PC-3 (cell line): ENCODE results near the gene NOP9. TPM values are rescaled to one million over a fixed set of nuclear protein-coding genes. Genes with fewer than 3 reads are reported as not detected.

Source experiments
- ATAC-seq: fragments of 200-7000 bp; cut with Tn5 transposase; 2 replicates; pipeline ENCODE4 v1.9.1; 2020; ENCODE audit warnings: mild to moderate bottlenecking, moderate library complexity
- BruUV-seq: library from RNA; stranded (reverse); fragments of 400-500 nt; replicated peaks from 2 replicates; lab custom pipeline; 2021; lab: Mats Ljungman, UMichigan
- CTCF ChIA-PET: fragments of 300-600 bp; sonication (Branson Sonifier 250); formaldehyde crosslinking; loops from one replicate; lab custom pipeline; 2022; ENCODE audit warnings: antibody characterized with exemption; lab: Charles Lee
- POLR2A ChIA-PET: fragments of 300-600 bp; sonication (Branson Sonifier 250); formaldehyde crosslinking; loops from one replicate; lab custom pipeline; 2022; ENCODE audit warnings: antibody characterized with exemption; ENCODE audit not compliant: unreplicated experiment; lab: Charles Lee
- DNase-seq: peaks from one replicate; pipeline ENCODE4 v3.0.0-alpha.2; 2015
- H2AFZ ChIP-seq: fragments of 300-600 bp; sonication (generic); 2 replicates; pipeline ENCODE4 v1.6.0; 2016; ENCODE audit warnings: antibody characterized with exemption, low read length
- H3F3A ChIP-seq: fragments of 300-600 bp; sonication (generic); one replicate; pipeline ENCODE4 v1.6.0; 2017; ENCODE audit warnings: antibody characterized with exemption, low read length, control low read depth, mild to moderate bottlenecking; ENCODE audit not compliant: unreplicated experiment
- H3K27ac ChIP-seq: fragments of 300-600 bp; sonication (generic); 2 replicates; pipeline ENCODE4 v1.5.1; 2016; ENCODE audit warnings: mild to moderate bottlenecking, low read length
- H3K27me3 ChIP-seq: fragments of 300-600 bp; sonication (generic); 2 replicates; pipeline ENCODE4 v1.6.1; 2016; ENCODE audit warnings: low read length, mixed read lengths
- H3K36me3 ChIP-seq: fragments of 300-600 bp; sonication (generic); 2 replicates; pipeline ENCODE4 v1.6.1; 2016; ENCODE audit warnings: low read depth, mixed run types, low read length, mixed read lengths
- H3K4me1 ChIP-seq: fragments of 300-600 bp; sonication (generic); 2 replicates; pipeline ENCODE4 v1.5.1; 2016; ENCODE audit warnings: low read length; ENCODE audit not compliant: insufficient read depth
- H3K4me2 ChIP-seq: fragments of 300-600 bp; sonication (generic); 2 replicates; pipeline ENCODE4 v1.6.0; 2016; ENCODE audit warnings: low read length
- H3K4me3 ChIP-seq: fragments of 300-600 bp; sonication (generic); 2 replicates; pipeline ENCODE4 v1.5.1; 2016; ENCODE audit warnings: mild to moderate bottlenecking, low read length, mixed read lengths
- H3K79me2 ChIP-seq: fragments of 300-600 bp; sonication (generic); 2 replicates; pipeline ENCODE4 v1.6.1; 2017; ENCODE audit warnings: low read length, mixed read lengths
- H3K9ac ChIP-seq: fragments of 300-600 bp; sonication (generic); 2 replicates; pipeline ENCODE4 v1.6.0; 2016; ENCODE audit warnings: mild to moderate bottlenecking, low read length
- H3K9me2 ChIP-seq: fragments of 300-600 bp; sonication (generic); replicated peaks from 2 replicates; pipeline ENCODE4 v1.6.1; 2016; ENCODE audit warnings: mixed run types, low read length, mixed read lengths
- H3K9me3 ChIP-seq: fragments of 300-600 bp; sonication (generic); 2 replicates; pipeline ENCODE4 v1.6.1; 2016; ENCODE audit warnings: low read length, mixed read lengths
- H4K20me1 ChIP-seq: fragments of 300-600 bp; sonication (generic); 2 replicates; pipeline ENCODE4 v1.6.1; 2016; ENCODE audit warnings: low read length, mixed read lengths
- EZH2 ChIP-seq: fragments of 300-600 bp; sonication (generic); IDR thresholded peaks from one replicate; pipeline ENCODE4 v1.6.1; 2017; ENCODE audit warnings: antibody characterized with exemption, mild to moderate bottlenecking, low read length; ENCODE audit not compliant: unreplicated experiment
- EZH2phosphoT487 ChIP-seq: fragments of 300-600 bp; sonication (generic); IDR thresholded peaks from 2 replicates; pipeline ENCODE4 v1.6.1; 2018; ENCODE audit warnings: mild to moderate bottlenecking, antibody characterized with exemption, low read length, borderline replicate concordance
- intact Hi-C: fragments of 100-400 bp; cut with micrococcal nuclease; formaldehyde crosslinking; loops from 2 replicates; pipeline ENCODE4 v1.9.0; 2023
- total RNA-seq: library from RNA; depleted of rRNA; stranded (reverse); fragments of >200 nt; gene quantifications from 2 replicates; pipeline ENCODE4 v1.2.3, GENCODE V29; 2014
- TF ChIP-seq, protein P1 (sequence below): fragments of 300-600 bp; sonication (generic); conservative IDR thresholded peaks from 2 replicates; pipeline ENCODE4 v1.5.1; 2017; ENCODE audit warnings: antibody characterized with exemption, low read depth, mild to moderate bottlenecking, low read length

The NOP9 gene
- total RNA-seq, 1 experiment from 2014 or later = 30.4 TPM

DNA sequence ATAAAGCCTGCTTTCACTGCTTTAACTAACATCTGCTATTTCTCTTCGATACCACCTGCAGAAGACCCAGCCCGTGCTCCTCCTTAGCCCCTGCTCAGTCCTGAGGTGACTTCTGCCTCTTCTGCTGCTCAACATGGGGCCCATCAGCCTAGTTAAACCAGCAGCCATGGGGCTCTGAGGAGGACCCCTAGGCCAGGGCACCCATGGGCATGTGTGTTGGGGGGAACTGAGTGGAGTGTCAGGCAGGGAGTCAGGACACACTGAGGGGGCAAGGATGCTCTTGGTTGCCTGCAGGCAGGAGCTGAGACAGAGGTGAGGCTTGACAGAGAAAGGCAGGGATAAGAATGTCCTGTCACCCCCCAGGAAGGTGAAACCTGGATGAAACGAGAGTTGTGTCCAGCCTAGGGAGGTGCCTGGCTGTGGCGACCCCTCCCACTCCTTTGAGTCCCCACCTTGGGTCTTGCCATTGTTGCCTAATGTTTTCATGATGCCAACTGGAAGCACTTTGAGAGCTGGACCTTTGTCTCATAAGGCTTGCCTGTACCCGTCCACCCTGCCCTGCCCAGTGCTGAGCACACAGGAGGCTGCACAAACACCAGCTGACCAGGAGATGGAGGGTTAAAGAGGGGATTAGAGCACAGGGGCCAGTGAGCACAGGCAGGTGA is 15.7 kb upstream of the NOP9 start:
- no peaks in the 10 kb centered on the region for H3K36me3 ChIP-seq
- BruUV-seq = no TSS peak
- peaks cover 6% of the 10 kb centered on the region for H3K4me1 ChIP-seq
- H3K9me3 ChIP-seq = no peaks in the 10 kb centered on the region
- H3K9me2 ChIP-seq = no peaks in the 10 kb centered on the region
- ChIA-PET CTCF (no interaction called here), POLR2A (interaction anchor here (0.7 kb wide), 1 partner anchor 41 kb away, joined by 4 read pairs; the partner anchor contains the start of gene TINF2)
- no peaks in the 10 kb centered on the region for H3F3A ChIP-seq
- ATAC-seq (no peak), DNase-seq (no peak)
- H3K79me2 ChIP-seq = no peaks in the 10 kb centered on the region
- TF ChIP-seq, protein P1, sequence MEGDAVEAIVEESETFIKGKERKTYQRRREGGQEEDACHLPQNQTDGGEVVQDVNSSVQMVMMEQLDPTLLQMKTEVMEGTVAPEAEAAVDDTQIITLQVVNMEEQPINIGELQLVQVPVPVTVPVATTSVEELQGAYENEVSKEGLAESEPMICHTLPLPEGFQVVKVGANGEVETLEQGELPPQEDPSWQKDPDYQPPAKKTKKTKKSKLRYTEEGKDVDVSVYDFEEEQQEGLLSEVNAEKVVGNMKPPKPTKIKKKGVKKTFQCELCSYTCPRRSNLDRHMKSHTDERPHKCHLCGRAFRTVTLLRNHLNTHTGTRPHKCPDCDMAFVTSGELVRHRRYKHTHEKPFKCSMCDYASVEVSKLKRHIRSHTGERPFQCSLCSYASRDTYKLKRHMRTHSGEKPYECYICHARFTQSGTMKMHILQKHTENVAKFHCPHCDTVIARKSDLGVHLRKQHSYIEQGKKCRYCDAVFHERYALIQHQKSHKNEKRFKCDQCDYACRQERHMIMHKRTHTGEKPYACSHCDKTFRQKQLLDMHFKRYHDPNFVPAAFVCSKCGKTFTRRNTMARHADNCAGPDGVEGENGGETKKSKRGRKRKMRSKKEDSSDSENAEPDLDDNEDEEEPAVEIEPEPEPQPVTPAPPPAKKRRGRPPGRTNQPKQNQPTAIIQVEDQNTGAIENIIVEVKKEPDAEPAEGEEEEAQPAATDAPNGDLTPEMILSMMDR = no peak
- no peak for TF ChIP-seq EZH2phosphoT487
- no peak for TF ChIP-seq EZH2
- no peak overlapping the region for H3K9ac ChIP-seq
- H3K27ac ChIP-seq = no peak overlapping the region
- no peak overlapping the region for H3K4me2 ChIP-seq
- H4K20me1 ChIP-seq = no peaks in the 10 kb centered on the region
- intact Hi-C loops = no loop called here
- H3K27me3 ChIP-seq = no peaks in the 10 kb centered on the region
- H2AFZ ChIP-seq = no peak overlapping the region
- H3K4me3 ChIP-seq = no peak overlapping the region

DNA sequence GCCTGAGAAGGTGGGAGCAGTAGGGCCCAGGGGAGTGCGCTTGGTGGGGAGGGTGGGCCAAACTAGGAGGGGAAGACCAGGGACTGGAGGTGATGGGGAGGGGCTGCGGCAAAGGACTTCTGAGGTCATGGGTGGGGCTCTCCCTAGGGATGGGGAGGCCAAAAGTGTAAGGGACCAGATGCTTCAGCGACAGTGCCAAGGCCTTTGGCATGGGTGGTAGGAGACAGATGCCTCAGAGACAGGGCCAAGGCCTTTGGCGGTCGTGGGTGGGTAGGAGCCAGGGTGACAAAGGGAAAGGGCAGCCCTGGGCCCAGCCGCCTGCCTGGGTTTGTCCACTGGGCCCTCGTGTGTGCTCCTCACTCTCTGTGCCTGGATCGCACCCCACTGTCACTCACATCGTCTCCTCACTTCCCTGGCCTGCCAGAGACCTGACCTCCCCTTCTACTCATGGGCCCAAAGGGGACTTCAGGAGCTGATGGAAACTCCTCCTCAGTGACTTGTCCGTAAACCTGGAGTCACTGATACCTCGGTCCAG is 15.1 kb upstream of the NOP9 start:
- no peaks in the 10 kb centered on the region for H4K20me1 ChIP-seq
- H3K9me3 ChIP-seq = no peaks in the 10 kb centered on the region
- no peak for TF ChIP-seq EZH2phosphoT487
- TF ChIP-seq EZH2 = no peak
- TF ChIP-seq, protein P1 = no peak
- ATAC-seq (no peak), DNase-seq (no peak)
- H3F3A ChIP-seq = no peaks in the 10 kb centered on the region
- ChIA-PET POLR2A (no interaction called here), CTCF (interaction anchor here (0.6 kb wide), 1 partner anchor 13 kb away, joined by 3 read pairs; no protein-coding TSS in a partner anchor)
- no peaks in the 10 kb centered on the region for H3K79me2 ChIP-seq
- no peaks in the 10 kb centered on the region for H3K27me3 ChIP-seq
- H3K27ac ChIP-seq = no peak overlapping the region
- H2AFZ ChIP-seq = no peak overlapping the region
- no TSS peak for BruUV-seq
- H3K9me2 ChIP-seq = no peaks in the 10 kb centered on the region
- 0 out of 2 replicates have a peak, but pooled peaks cover 4% of the 10 kb centered on the region for H3K36me3 ChIP-seq
- H3K4me2 ChIP-seq = no peak overlapping the region
- no peaks in the 10 kb centered on the region for H3K4me1 ChIP-seq
- intact Hi-C loops = no loop called here
- H3K4me3 ChIP-seq = no peak overlapping the region
- no peak overlapping the region for H3K9ac ChIP-seq

DNA sequence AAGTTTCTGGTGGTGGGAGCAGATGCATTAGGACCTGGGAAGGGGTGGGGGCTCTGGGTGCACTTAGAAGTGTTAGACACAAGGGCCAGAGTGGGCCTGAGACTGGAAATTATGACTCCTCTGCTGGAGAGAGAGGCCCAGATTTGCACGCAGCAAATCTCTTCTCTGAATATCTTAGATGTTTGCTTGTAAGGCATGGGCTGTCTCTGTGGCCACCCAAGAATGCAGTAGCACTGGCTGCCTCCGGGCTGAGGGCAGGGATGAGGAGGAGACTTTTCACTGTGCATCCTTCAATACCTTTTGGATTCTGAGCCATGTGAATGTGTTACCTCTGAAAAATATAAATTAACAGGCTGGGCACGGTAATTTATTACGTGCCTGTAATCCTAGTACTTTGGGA is 14.3 kb upstream of the NOP9 start:
- Histone ChIP-seq H3K36me3 (peaks cover 11% of the 10 kb centered on the region; the same call in 1 of the 2 replicates), H3K9ac (no peak overlapping the region), H3K9me2 (no peaks in the 10 kb centered on the region), H3K4me2 (no peak overlapping the region), H3K4me3 (no peak overlapping the region), H3F3A (no peaks in the 10 kb centered on the region), H3K27me3 (no peaks in the 10 kb centered on the region), H3K4me1 (no peaks in the 10 kb centered on the region), H3K9me3 (no peaks in the 10 kb centered on the region), H3K27ac (no peak overlapping the region), H3K79me2 (no peaks in the 10 kb centered on the region), H4K20me1 (no peaks in the 10 kb centered on the region), H2AFZ (no peak overlapping the region)
- ATAC-seq (no peak), DNase-seq (no peak)
- ChIA-PET CTCF (interaction anchor here (0.6 kb wide), 1 partner anchor 12 kb away, joined by 3 read pairs; no protein-coding TSS in a partner anchor), POLR2A (no interaction called here)
- no TSS peak for BruUV-seq
- intact Hi-C loops = no loop called here
- TF ChIP-seq, protein P1 = no peak
